HPDE6-E6E7 (cell line): ENCODE data around the gene CES2.
"Not testable (repeated sequence)": the region's sequence is repeated elsewhere in the genome, so short reads cannot be mapped to it uniquely, and the experiment has no call there.

Source experiments
- DNase-seq: peaks from one replicate; pipeline ENCODE4 v3.0.0; 2011; ENCODE audit warnings: missing footprints; ENCODE audit errors: extremely low spot score

The CES2 gene

DNA sequence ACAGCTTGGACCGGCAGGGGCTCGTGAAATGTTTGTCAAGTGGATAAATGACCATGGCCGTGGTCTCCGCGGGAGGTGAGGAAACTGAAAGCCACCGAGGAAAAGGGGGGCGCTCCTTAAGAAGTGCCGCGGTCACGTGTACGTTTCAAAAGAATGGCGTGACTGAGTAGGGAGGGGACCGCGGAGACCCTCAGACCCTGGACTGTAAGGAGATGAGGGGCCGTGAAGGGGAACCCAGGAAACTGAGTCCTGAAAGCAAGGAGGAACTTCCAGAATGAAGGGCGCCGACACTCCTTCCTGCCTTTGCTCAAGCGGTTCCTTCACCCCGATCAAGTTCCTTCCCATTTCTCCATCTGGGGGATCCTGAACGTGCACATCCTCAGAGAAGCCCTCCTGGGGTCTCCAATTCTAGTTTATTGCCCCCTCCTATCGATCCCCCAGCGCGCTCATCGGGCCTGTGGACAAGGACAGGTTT lies 440 bp upstream of the CES2 start:
- not testable (repeated sequence) for DNase-seq

DNA sequence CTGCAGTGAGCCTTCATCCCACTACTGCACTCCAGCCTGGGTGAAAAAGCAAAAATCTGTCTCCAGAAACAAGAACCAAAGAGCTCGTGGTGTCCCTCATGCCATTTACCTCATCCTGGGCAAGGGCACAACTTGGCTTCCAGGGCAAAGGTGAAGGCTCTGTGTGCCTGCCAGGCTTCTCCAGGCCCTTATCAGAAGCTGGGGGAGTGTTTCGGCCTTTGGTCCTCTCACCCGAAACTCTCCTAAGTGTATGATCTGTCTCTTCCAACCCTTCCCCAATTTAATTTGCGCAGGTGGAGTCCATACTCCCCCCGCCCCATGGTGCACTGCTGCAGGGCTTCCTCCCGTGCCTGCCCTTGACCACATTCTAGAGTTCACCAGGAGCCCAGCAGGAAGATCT lies 1.1 kb downstream of the CES2 start:
- no peak for DNase-seq

DNA sequence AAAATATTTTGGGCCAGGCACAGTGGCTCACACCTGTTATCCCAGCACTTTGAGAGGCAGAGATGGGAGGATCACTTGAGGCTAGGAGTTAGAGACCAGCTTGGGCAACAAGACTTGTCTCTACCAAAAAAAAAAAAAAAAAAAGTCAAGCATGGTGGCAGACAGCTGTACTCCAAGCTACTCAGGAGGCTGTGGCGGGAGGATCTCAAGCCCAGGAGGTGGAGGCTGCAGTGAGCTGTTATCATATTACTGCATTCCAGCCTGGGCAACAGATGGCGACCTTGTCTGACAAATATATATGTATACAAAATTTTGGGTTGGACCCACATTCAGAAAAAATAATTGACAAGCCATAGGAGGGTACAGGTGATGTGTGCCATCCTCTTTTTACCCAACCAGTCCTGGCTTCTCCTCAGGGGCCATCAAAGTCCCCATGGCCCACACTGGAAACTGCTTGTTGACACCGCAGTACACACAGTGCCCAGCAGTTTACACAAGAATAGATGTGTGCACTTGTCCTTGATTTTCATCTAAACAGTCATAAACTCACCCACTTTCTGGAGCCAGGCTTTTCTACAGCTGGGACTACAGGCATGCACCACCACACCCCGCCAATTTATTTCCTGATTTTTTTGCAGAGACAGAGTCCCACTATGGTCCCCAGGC lies 1.7 kb downstream of the CES2 start:
- no peak for DNase-seq

DNA sequence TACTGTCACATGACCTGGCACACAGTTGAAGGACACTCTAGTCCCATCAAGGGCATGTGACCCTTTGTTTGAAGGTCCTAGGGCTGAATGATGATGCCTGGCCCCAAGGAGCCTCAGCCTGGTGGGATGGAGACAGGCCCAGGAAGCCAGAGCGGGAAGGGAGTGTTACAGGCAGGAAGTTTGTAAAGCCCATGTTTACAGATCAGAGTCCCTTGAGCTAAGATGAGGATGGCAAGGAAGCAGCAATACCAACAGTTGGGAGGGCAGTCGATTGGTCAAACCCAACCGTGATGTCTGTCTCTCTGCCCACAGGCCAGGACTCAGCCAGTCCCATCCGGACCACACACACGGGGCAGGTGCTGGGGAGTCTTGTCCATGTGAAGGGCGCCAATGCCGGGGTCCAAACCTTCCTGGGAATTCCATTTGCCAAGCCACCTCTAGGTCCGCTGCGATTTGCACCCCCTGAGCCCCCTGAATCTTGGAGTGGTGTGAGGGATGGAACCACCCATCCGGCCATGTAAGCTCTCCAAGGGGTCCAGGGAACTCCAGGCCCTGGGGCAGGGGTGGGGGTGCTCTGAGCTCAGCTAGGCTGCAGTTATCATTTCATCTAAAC lies 2.5 kb downstream of the CES2 start:
- no peak for DNase-seq

DNA sequence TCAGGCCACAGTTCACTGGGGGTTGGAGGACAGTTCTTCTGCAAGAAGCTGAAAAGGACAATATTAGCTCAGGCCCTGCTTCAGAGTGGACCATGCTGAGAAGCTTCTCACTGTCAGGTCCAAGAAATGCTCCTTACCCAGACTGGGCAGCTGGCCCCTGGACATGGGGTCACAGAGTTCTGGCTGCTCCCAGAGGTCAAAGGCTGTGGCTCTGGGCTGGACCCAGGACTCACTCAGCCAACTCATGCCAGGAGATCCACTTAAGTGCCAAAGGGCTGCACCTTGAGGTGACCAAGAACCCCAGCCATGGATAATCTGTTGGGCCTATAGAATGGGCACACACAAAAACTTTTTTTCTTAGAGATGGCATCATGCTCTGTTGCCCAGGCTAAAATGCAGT lies 4.0 kb downstream of the CES2 start:
- no peak for DNase-seq

DNA sequence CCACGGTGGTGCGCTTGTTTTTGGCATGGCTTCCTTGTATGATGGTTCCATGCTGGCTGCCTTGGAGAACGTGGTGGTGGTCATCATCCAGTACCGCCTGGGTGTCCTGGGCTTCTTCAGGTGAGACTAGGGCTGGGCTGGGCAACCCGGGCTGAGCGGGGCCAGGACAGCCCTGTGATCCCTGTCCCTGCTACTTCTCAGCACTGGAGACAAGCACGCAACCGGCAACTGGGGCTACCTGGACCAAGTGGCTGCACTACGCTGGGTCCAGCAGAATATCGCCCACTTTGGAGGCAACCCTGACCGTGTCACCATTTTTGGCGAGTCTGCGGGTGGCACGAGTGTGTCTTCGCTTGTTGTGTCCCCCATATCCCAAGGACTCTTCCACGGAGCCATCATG lies 4.9 kb downstream of the CES2 start:
- DNase-seq: no peak

DNA sequence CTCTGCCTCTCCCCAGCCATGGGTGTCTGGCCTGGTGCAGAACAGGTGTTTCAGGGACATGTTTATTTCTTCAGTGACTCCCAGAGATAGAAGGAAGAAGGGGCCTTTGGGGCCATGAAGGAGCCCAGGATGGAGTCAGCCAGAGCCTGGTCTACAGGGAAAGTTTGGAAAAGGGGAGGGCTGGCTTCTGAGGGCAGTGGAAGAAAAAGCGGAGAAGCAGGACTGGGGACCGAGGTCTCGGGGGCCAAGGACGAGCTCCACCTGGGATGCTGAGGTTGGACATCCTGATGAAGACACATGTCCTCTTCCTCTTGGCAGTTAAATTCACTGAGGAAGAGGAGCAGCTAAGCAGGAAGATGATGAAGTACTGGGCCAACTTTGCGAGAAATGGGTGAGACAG lies 7.7 kb downstream of the CES2 start:
- DNase-seq: no peak

DNA sequence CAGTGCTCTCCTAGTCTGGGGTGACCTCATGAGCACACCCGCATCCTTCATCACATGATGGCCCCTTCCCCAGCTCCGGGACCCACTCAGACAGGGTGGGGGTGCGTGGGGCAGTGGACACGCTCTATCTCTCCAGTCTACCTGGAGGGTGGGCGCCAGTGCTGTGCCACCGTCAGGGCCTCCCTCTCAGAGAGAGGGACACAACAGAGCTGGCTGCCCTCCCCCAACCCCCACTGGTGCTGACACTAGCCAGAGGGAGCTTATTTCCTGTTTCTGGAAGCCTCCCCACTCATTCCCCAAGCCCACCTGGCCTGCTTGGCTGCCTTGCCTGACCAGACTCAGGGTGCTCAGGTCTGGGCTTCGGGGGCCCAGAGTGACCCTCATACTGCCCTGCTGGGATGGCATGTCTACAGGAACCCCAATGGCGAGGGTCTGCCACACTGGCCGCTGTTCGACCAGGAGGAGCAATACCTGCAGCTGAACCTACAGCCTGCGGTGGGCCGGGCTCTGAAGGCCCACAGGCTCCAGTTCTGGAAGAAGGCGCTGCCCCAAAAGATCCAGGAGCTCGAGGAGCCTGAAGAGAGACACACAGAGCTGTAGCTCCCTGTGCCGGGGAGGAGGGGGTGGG lies 8.2 kb downstream of the CES2 start:
- no peak for DNase-seq

DNA sequence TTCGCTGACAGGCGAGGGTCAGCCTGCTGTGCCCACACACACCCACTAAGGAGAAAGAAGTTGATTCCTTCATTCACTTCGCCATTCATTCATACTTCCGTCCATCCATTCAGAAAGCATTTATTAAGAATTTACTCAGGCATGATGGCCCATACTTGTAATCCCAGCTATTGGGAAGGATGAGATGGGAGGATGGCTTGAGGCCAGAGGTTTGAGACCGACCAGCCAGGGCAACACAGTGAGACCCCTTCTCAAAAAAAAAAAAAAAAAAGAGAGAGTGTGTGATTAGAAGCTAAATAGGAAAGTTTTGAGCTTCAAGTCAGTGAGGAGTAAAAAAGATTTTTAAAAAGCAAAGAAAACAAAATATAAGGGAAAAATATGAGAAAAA lies 8.7 kb downstream of the CES2 start:
- DNase-seq: no peak

DNA sequence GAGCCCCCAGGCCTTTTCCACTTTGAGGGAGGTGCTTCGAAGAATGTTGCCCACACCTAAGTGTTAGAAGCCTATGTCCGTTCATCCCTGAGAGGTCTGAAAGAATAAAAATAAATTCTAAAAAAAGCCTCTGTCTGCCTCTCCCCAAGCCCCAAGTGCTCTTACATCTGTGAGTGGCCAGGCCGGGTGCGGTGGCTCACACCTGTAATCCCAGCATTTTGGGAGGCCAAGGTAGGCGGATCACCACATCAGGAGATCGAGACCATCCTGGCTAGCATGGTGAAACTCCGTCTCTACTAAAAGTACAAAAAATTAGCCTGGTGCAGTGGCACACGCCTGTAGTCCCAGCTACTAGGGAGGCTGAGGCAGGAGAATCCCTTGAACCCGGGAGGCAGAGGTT lies 9.7 kb downstream of the CES2 start:
- DNase-seq: not testable (repeated sequence)

DNA sequence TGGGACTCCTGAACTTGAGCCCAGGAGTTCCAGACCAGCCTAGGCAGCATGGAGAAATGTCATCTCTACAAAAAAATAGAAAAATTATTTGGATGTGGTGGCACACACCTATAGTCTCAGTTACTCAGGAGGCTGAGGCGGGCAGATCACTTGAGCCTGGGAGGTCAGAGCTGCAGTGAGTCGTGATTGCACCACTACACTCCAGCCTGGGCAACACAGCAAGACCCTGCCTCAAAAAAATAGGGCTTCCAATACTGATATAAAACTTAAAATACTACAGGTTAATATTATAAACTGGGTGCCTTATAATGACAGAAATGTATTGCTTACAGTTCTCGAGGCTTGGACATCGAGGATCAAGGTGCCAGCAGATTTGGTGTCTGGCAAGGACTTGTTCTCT lies 10.6 kb downstream of the CES2 start:
- no peak for DNase-seq

DNA sequence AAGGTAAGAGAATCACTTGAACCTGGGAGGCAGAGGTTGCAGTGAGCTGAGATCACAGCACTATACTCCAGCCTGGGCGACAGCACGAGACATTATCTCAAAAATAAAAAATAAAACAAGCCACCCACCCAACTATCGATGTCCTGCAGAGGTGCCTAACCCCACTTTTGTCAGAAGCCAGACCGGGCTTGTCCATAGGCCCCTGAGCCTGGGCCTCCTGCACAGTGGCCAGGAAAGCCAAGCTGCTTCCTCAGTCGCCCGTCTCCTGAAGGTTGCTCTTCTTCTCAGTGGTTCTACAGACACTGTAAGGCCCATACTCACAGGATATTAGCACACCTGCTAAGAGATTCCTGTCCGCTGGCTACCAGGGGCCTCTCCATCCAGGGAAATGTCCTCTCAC lies 11.2 kb downstream of the CES2 start:
- no peak for DNase-seq

DNA sequence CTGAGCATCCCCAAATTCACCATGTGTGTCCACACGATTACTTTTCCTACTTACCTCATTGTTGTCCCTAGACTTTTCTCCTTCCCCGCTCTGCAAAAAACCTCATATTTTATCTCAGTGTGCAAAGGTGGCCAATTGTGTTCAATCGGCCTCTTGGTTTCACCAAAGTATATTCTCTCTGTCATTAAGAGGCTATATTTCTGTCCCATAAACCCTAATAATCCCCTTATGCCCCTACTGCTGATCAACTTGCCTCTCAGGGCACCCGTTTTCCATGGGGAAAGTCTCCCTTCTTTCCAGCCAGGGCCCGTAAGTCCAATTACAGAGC lies 11.6 kb downstream of the CES2 start:
- DNase-seq: no peak

DNA sequence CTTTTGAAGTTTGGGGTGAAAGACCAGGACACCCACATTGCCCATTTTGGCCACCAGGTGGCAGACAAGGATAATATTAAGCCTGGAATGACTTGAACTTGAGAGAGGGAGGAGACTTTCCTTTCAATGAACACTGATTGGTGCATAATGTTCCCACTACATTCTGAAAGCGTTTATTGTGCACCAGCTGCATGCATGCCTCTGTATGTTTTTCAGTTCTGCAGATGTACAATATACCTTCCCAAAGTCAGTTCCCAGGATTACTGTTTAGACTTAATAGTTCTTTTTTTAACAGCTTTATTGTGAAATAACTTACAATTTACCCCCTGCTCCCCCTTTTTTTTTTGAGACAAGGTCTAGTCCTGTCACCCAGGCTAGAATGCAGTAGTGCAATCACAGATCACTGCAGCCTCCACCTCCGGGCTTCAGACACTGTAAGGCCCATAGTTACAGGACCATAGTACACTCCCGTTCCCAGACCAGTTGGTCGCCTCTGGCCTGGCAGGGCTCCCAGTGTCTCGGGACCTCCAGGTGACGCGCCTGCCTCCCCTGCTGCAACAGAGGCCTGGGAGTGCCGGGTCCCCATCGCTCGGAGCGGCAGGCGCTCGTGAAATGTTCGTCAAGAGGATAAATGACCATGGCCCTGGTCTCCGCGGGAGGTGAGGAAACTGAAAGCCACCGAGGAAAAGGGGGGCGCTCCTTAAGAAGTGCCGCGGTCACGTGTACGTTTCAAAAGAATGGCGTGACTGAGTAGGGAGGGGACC lies 12.2 kb downstream of the CES2 start:
- peak; percentile 92 for DNase-seq

DNA sequence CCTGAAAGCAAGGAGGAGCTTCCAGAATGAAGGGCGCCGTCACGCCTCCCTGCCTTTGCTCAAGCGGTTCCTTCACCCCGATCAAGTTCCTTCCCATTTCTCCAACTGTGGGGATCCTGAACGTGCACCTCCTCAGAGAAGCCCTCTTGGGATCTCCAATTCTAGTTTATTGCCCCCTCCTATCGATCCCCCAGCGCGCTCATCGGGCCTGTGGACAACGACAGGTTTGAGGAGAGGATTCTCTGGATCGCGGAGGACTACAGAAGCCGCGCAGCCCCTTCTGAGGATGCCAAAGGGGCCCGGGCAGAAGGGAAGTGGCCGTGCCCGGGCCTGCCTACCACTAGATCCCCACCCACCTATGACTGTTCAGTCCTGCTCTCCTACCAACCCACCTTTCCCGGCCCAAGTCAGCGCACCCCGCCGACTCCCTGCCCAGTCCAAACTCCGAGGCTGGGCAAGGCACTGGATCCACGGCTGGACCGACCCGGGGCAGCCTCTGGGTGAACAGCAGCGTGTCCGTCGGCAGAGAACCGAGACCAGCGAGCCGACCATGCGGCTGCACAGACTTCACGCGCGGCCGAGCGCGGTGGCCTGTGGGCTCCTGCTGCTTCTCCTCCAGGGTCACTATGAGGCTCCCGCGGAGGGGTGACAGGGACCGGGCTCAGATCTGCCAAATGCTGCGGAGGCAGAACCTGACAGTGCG lies 13.0 kb downstream of the CES2 start:
- DNase-seq: no peak

DNA sequence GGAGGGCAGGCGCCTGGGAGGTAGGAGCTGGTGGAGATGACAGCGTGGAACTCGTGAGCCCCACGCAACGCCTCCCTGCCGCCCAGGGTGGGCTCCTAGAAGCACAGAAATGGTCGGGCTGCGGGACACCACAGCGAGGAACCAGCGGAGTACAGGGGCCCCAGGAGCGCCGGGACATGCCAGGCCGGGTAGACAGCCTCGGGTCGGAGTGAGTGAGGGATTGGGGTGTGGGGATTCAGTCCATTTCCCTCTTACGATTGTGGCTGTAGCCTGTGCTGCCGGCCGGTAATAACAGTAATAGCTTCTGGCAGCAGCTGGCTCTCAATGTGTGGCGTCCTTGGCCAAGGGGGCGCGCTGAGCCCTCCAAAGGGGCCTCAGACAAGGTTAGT lies 13.5 kb downstream of the CES2 start:
- DNase-seq: no peak

DNA sequence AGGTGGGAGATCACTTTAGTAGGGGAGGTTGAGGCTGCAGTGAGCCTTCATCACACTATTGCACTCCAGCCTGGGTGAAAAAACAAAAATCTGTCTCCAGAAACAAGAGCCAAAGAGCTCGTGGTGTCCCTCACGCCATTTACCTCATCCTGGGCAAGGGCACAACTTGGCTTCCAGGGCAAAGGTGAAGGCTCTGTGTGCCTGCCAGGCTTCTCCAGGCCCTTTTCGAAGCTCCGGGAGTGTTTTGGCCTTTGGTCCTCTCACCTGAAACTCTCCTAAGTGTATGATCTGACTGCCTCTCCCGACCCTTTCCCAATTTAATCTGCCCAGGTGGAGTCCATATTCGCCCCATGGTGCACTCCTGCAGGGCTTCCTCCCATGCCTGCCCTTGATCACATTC lies 14.2 kb downstream of the CES2 start:
- DNase-seq: no peak

DNA sequence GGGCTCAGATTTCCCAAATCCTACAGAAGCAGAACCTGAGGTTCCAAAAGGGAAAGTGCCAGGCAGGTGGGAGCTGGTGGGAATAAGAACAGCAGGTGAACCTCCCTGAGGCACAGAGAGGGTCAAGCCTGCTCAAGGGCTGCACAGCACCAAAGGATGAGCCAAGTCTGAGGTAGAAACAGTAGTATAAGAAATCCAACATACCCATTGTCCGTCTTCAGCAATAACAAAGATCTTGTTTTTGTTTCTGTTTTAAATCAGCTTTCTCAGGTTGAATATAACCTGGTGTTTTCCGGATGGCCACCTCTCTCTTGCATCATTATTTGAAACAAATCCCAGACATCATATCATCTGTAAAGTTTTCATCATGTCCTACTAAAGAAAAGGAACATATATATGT lies 15.1 kb downstream of the CES2 start:
- DNase-seq: no peak

DNA sequence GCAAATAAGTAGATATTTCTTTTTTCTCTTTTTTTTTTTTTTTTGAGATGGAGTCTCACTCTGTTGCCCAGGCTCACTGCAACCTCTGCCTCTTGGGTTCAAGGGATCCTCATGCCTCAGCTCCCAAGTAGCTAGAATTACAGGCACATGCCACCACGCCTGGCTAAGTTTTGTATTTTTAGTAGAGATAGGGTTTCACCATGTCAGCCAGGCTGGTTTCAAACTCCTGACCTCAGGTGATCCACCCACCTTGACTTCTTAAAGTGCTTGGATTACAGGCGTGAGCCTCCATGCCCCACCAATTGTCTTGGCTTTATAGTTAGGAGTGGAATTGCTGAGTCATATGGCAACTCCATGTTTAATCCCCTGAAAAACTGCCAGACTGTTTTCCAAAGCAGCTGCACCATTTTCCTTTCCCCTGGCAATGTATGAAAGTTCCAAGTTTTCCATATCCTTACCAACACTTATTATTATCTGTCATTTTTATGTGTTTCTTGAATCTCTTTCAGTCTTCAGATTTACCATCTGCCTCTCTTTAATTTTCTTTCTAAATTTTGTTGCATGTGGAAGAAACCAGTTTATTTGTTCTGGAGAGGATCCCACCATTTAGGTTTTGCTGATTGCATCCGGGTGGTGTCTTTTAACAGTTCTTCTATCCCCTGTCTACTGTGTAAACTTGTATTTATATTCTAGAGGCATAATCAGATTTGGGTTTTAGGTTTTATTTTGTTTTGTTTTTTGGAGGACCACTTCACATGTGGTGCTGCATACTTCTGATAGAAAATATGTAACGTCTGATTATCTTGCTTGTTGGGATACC lies 15.9 kb downstream of the CES2 start:
- DNase-seq: no peak

DNA sequence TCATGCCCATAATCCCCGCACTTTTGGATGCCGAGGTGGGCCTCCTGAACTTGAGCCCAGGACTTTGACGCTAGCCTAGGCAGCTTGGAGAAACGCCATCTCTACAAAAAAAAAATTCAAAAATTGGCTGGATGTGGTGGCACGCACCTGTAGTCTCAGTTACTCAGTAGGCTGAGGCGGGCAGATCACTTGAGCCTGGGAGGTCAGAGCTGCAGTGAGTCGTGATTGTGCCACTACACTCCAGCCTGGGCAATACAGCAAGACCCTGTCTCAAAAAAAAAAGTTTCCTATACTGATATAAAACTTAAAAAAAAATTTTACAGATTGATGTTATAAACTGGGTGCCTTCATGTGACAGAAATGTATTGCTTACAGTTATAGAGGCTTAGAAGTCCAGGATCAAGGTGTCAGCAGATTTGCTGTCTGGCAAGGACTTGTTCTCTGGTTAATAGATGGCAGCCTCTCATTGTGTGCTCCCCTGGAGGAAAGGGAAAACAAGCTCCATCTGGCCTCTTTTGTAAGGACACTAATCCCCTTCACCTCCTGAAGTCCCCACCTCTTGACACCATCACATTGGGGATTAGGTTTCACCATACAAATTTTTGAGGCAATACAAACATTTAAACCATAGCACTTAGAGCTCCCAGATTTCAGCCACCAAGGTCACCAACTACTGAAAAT lies 17.3 kb downstream of the CES2 start:
- DNase-seq: no peak
